Retinal pigment epithelial cell (primary cell): ENCODE measurements around the gene TMPRSS3.

Experiments used
- DNase-seq: peaks from one replicate; pipeline ENCODE4 v3.0.0-alpha.2; 2010; ENCODE audit warnings: low read depth
- H3K4me3 ChIP-seq: 2 replicates; pipeline ENCODE4 v1.5.1; 2011; ENCODE audit warnings: mild to moderate bottlenecking, low read length, control low read depth, moderate library complexity
- TF ChIP-seq, protein P1 (sequence below): conservative IDR thresholded peaks from 2 replicates; pipeline ENCODE4 v1.5.1; 2011; ENCODE audit warnings: low read depth, low read length, control low read depth, inconsistent platforms

The TMPRSS3 gene

DNA sequence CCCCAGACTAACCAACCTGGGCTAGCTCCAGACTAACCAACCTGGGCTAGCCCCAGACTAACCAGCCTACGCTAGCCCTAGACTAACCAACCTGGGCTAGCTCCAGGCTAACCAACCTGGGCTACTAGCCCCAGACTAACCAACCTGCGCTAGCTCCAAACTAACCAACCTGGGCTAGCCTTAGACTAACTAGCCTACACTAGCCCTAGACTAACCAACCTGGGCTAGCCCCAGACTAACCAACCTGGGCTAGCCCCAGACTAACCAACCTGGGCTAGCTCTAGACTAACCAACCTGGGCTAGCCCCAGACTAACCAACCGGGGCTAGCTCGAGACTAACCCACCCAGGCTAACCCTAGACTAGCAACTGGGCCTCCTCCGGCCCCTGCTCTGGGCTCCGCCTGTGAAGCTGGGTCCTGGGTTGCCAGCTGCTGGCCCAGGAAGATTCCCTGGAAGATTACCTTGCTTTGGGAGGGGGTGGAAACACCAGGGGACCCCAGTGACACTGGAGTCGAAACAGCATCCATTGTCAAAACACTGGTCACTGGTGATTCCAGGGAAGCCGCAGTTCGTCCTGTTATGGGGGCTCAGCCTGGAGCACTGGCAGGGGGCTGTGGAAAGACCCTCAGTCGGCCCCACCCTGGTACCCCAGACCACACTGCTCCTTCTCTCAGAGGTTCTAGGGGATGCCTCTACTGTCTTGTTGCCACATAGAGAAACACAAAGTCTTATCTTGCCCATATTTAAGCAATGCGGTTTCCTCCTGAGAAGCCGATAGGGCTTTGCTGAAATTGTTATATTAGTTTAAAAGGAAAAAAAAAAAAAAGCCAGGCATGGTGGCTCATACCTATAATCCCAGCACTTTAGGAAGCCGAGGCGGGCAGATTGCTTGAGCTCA lies 46.2 kb downstream of the TMPRSS3 start:
- TF ChIP-seq, protein P1, sequence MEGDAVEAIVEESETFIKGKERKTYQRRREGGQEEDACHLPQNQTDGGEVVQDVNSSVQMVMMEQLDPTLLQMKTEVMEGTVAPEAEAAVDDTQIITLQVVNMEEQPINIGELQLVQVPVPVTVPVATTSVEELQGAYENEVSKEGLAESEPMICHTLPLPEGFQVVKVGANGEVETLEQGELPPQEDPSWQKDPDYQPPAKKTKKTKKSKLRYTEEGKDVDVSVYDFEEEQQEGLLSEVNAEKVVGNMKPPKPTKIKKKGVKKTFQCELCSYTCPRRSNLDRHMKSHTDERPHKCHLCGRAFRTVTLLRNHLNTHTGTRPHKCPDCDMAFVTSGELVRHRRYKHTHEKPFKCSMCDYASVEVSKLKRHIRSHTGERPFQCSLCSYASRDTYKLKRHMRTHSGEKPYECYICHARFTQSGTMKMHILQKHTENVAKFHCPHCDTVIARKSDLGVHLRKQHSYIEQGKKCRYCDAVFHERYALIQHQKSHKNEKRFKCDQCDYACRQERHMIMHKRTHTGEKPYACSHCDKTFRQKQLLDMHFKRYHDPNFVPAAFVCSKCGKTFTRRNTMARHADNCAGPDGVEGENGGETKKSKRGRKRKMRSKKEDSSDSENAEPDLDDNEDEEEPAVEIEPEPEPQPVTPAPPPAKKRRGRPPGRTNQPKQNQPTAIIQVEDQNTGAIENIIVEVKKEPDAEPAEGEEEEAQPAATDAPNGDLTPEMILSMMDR, result no peak
- DNase-seq, result no peak
- no peak overlapping the region for H3K4me3 ChIP-seq

DNA sequence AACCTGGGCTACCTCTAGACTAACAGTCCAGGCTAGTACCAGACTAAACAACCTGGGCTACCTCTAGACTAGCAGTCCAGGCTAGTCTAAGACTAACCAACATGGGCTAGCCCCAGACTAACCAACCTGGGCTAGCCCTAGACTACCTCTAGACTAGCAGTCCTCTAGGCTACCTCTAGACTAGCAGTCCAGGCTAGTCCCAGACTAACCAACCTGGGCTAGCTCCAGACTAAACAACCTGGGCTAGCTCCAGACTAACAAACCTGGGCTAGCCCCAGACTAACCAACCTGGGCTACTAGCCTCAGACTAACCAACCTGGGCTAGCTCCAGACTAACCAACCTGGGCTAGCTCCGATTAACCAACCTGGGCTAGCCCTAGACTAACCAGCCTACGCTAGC lies 47.1 kb downstream of the TMPRSS3 start:
- H3K4me3 ChIP-seq, result no peak overlapping the region
- TF ChIP-seq, protein P1, result no peak
- DNase-seq, result no peak

DNA sequence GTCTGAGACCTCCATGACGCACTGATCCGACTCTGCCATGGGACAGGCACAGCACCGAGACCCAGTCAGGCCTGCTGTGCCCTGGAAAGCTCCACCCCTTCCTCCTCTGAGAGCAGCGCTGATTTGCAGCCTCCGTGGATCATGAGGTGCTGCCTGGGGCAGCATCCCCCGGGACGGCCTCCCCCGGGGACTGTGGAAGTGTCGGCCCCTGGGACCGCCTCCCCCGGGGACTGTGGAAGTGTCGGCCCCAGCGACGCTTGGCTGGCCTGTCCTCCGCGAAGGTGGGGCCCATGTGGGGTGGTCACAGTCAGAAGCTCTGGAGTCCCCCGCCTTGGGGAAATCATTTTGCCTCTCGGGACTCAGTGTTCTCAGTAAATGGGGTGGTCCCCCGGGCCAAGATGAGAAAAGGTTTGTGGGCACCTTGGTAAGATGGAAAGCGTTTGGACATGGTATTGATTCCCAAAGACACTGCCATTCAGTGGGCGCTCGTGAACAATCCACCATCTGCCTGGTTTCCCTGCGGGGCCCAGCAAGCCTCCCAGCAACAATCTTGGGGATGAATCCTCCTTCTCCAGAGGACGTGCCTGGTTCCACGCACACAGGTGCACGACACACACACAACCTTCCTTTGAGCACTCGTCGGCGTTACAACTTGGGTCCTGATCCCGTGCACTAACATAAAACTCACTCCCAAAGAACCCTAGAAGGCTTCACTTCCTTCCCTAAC lies 48.1 kb downstream of the TMPRSS3 start:
- DNase-seq, result no peak
- TF ChIP-seq, protein P1, result no peak
- H3K4me3 ChIP-seq, result no peak overlapping the region

DNA sequence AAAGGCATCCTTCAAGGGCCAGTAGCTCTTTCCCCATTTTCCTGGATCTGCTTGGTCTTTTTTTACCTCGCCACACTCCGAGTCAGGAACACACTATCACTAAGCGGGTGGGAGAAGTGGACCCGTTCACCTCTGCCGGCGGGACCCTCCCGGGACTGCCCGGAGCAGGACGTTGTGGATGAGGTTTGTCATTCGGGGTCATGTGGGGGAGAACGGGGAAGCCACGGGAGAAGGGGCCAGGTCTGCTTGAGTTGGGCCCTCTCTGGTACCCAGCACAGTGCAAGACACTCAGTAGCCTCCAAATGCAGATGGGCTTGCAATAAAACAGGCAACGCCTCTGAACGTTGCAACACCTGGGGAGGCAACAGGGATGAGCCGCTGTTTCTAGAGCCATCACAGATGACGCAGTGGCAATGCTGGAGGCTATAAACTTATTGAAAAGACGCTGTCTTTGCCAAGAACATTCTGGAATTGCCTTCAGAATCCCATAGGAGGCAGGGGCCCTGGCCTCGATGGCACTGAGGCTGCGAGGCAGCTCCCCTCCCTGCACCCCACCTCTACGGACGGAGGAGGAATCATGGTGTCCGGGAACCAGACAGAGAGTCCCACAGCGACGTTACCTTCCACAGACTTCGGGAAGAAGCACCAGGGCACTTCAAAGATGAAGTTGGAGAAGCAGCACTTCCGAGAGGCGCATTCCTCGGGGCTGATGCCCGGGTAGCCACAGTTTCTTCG lies 48.8 kb downstream of the TMPRSS3 start:
- H3K4me3 ChIP-seq, result no peak overlapping the region
- no peak for DNase-seq
- TF ChIP-seq, protein P1, result no peak

DNA sequence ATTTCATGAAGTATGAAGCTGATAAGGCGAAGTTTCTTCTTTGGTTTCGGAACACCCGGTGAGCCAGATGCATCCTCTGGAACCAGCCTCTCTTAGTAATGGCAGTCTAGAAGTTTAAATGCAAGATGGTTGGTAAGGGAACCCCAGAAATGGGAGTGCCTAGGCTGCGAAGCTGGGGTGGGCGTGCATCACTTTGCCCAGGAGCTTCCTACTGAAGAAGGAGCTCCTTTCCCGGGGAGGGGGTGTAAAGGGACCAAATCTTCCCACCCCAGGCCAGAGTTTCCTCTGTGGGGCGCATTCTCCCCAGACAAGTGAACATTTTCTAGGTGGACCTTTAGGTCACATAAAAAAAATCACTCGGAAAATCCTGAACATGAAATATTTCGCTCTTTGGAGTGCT lies 49.4 kb downstream of the TMPRSS3 start:
- TF ChIP-seq, protein P1, result no peak
- DNase-seq, result no peak

DNA sequence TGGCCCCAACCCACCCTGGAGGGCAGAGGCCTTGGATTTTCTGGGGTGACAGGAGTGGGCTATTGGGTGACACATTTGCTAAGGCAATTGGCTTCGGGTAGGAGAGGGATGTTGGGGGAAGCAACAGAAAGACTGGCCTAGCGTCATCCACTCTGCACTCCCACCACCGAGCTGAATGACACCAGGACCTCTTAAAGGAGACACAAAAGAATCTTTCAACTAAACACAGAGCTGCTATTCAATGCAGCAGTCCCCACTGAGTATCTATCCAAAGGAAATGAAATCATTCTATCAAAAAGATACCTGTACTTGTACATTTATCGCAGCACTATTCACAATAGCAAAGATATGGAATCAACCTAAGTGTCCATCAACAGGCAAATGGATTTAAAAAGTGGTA lies 51.2 kb downstream of the TMPRSS3 start:
- H3K4me3 ChIP-seq, result no peak overlapping the region
- TF ChIP-seq, protein P1, result no peak
- no peak for DNase-seq

More for the DNA sequence above, 49.4 kb downstream of the TMPRSS3 start:
- H3K4me3 ChIP-seq, result no peak overlapping the region
